Ovary (tissue), 9 donors: Measurements from ENCODE around the gene ADORA1. TPM values are rescaled to one million over a fixed set of nuclear protein-coding genes. Genes with fewer than 3 reads are reported as not detected.

Source experiments
- DNase-seq, 5 donors: peaks; one replicate each; pipeline ENCODE4 v3.0.0-alpha.2; 2019 to 2020
- H3K27ac ChIP-seq, 2 donors: fragments of 200-600 bp; one replicate each; pipeline versions ENCODE4 v1.5.1 to v1.8.0; 2019 to 2022
- H3K27me3 ChIP-seq: fragments of 200-600 bp; one replicate; pipeline ENCODE4 v1.8.0; 2022
- H3K36me3 ChIP-seq: fragments of 200-600 bp; sonication (generic); one replicate; pipeline ENCODE4 v1.5.1; 2019
- H3K4me1 ChIP-seq: one replicate; pipeline ENCODE4 v1.8.1; 2013; ENCODE audit warnings: mild to moderate bottlenecking, moderate library complexity; ENCODE audit not compliant: insufficient read depth
- H3K4me3 ChIP-seq: fragments of 200-600 bp; sonication (generic); one replicate; pipeline ENCODE4 v1.5.1; 2017
- H3K9me3 ChIP-seq, 2 donors: fragments of 200-600 bp in 1 of 2; sonication (generic) in 1 of 2; one replicate each; pipeline versions ENCODE4 v1.5.1 to v1.8.1; 2013 to 2019; ENCODE audit warnings: mild to moderate bottlenecking in 1 of 2, moderate library complexity in 1 of 2
- EP300 ChIP-seq: sonication (generic); formaldehyde crosslinking; IDR thresholded peaks from one replicate; pipeline ENCODE4 v1.6.1; 2017; ENCODE audit warnings: antibody characterized with exemption
- POLR2A ChIP-seq: fragments of 450-650 bp; IDR thresholded peaks from one replicate; pipeline ENCODE4 v1.6.1; 2017; ENCODE audit warnings: antibody characterized with exemption, mild to moderate bottlenecking, moderate library complexity
- WGBS, 3 donors: extraction: QIAGEN DNeasy Blood & Tissue Kit in 1 of 3; methylation state at CpG; one replicate each; pipeline versions ENCODE4 v1.1.5 to v1.1.7; 2013 to 2017; 5-methylcytosine and 5-hydroxymethylcytosine counted together
- intact Hi-C, 4 donors: fragments of 100-400 bp; cut with DNase I; formaldehyde crosslinking; loops; one replicate each; pipeline versions ENCODE4 v1.11.0 to v1.15.1; 2022 to 2023
- polyA plus RNA-seq, 2 donors: library from polyadenylated mRNA; stranded (reverse); fragments of 200-250 nt in 1 of 2; fragments of 350-450 nt in 1 of 2; fragmentation: Illumina TruSeq in 1 of 2; extraction: RNeasy Lipid Tissue Mini Kit (QIAGEN cat#74804) in 1 of 2; gene quantifications; one replicate each; pipeline ENCODE4 v1.2.3, GENCODE V29; 2013 to 2014
- total RNA-seq, 7 donors: library from RNA; depleted of rRNA in 2 of 7; stranded (reverse); fragments of >200 nt in 2 of 7; fragmentation: NEBNext Ultra II Directional in 3 of 7; extraction: Animal tissue kit (Norgen Biotek cat#: 25700) in 3 of 7; gene quantifications; one replicate each; pipeline versions ENCODE4 v1.1.0 to v1.2.4, GENCODE V29; 2016 to 2023
- TF ChIP-seq, protein P1 (sequence below), 3 donors: fragments of 450-650 bp in 2 of 3; fragments of 200-600 bp in 1 of 3; IDR thresholded peaks; one replicate each; pipeline versions ENCODE4 v1.5.1 to v1.8.0; 2016 to 2022; ENCODE audit warnings: antibody characterized with exemption in 3 of 3, mild to moderate bottlenecking in 1 of 3
- donor health status: DM: no; HTN: no; CAD: no; lungs with moderate emphysema.
- donor health status: DM: no; HTN: no; CAD: no.
- donor health status: Bipolar disorder and iron deficiency.
- donor health status: DM: yes; HTN: yes; CAD: no.
- donor health status: DM: no; HTN: no; CAD: no.
- donor health status: DM: yes; HTN: yes; CAD: no.

Gene ADORA1
- total and polyA plus RNA-seq, 9 donors = 0.15 to 1.3 (median 0.60) TPM

DNA sequence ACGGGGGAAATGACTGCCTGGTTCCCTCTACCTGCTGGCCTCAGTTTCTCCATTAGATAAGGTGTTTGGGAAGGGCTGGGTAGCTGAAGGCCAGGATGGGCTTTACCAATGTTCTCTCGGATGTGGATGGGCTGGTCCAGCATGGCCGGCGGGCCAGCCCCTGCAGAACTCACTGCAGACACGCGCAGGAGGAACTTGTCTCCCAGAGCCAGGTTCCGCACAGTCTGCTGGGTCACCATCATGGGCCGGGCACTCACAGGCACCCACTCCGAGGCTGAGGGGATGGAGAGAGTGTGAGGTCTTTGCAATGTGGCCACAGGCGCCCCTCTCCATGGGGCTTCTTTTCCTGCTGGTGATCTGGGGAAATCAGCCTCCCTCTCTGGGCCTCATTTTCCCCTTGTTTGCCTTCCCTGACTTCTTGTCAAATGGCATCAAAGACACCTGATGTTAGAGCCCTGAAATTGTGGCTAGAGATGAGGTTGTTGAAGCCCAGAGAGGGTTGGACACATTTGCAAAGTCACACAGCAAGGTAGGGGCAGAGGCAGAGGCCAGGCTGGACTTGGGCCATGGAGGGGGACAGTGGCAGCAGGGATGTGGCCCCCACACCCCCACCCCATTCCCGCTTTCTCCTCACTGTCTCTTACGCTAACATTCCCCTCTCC is 46.9 kb downstream of the ADORA1 start:
- H3K27ac ChIP-seq = no peak overlapping the region
- H3K27me3 ChIP-seq = no peaks in the 10 kb centered on the region
- H3K9me3 ChIP-seq = no peaks in the 10 kb centered on the region
- DNase-seq = peak in 1 of 5 donors; percentile 15
- no peaks in the 10 kb centered on the region for H3K36me3 ChIP-seq
- 91 to 93% (median 92%) methylated on average over 11 to 12 of the region's 12 CpGs for WGBS, 3 donors
- intact Hi-C loops = no loop called here
- TF ChIP-seq, protein P1, sequence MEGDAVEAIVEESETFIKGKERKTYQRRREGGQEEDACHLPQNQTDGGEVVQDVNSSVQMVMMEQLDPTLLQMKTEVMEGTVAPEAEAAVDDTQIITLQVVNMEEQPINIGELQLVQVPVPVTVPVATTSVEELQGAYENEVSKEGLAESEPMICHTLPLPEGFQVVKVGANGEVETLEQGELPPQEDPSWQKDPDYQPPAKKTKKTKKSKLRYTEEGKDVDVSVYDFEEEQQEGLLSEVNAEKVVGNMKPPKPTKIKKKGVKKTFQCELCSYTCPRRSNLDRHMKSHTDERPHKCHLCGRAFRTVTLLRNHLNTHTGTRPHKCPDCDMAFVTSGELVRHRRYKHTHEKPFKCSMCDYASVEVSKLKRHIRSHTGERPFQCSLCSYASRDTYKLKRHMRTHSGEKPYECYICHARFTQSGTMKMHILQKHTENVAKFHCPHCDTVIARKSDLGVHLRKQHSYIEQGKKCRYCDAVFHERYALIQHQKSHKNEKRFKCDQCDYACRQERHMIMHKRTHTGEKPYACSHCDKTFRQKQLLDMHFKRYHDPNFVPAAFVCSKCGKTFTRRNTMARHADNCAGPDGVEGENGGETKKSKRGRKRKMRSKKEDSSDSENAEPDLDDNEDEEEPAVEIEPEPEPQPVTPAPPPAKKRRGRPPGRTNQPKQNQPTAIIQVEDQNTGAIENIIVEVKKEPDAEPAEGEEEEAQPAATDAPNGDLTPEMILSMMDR (IDR thresholded peaks at IDR 0.05) = no peak
- TF ChIP-seq POLR2A (no peak), EP300 (no peak)
- no peak overlapping the region for H3K4me3 ChIP-seq
- H3K4me1 ChIP-seq = peaks cover 2% of the 10 kb centered on the region

DNA sequence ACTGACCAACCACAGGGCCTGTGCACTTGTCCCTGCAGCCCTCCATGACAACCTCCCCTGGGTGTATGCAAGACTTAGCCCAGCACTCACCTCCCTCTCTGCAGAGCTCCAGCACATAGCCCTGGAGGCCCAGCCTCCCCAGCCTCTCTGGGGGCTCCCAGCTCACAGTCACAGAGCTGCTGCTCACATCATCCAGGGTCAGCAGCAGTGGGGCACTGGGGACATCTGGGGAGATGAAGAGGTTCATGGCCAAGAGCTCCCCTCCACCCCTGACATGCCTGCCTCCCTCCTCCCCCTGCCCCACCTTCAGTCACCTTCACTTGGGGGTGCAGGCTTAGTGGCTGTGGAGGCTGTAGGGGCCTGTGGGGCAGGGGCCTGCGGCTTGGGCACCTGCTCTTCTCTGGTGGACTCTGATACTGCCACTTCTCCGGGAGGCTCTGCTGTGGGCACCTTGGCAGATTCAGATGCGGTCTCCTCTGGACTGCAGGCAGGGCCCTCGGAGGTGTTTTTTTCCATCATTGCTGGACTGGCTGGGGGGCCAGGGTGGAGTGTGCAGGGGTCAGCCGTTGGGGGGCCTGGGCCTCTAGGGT is 47.8 kb downstream of the ADORA1 start, which contains the start of gene MYBPH:
Gene MYBPH (minus strand): TSS at position 590 of the 590 bp plus-strand sequence. CDS start 71 bp downstream, at position 519.
- intact Hi-C loops = no loop called here

DNA sequence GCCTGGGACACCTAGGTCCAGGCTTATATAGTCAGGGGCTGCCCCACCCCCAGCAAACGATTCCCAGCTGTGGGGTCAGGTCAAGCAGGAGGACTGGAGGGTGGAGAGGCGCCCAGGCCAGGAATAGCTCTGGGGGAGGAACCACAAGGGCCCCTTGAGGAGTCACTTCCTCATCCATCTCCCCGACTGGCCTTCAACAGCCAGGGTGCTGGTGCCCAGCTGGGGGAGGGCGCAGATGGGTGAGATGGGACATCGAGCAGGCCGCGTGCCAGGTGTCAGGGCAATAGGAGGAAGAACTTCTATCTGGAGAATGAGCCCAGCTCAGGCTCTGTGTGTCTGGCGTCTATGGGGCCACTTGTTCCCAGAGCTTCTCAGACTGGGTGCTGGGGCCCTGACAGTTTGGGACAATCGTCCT is 48.3 kb downstream of the ADORA1 start:
- Histone ChIP-seq H3K27ac (no peak overlapping the region), H3K4me1 (peaks cover 2% of the 10 kb centered on the region), H3K36me3 (no peaks in the 10 kb centered on the region), H3K9me3 (no peaks in the 10 kb centered on the region), H3K4me3 (no peak overlapping the region), H3K27me3 (no peaks in the 10 kb centered on the region)
- intact Hi-C loops = no loop called here
- no peak for DNase-seq
- 72 to 77% (median 74%) methylated on average over 9 of the region's 9 CpGs for WGBS, 3 donors
- TF ChIP-seq, protein P1 (IDR thresholded peaks at IDR 0.05) = no peak
- no peak for TF ChIP-seq EP300
- no peak for TF ChIP-seq POLR2A

More for the DNA sequence above, 47.8 kb downstream of the ADORA1 start, which contains the start of gene MYBPH:
- Histone ChIP-seq H3K4me1 (peaks cover 2% of the 10 kb centered on the region), H3K36me3 (no peaks in the 10 kb centered on the region), H3K27ac (no peak within 1 kb of the TSS), H3K4me3 (no peak within 1 kb of the TSS), H3K27me3 (no peaks in the 10 kb centered on the region), H3K9me3 (no peaks in the 10 kb centered on the region)
- TF ChIP-seq, protein P1 (IDR thresholded peaks at IDR 0.05) = no peak
- TF ChIP-seq POLR2A (no peak), EP300 (no peak)
- WGBS, 3 donors = 61 to 71% (median 64%) methylated on average over 5 of the region's 5 CpGs
- DNase-seq = peak in 1 of 5 donors; percentile 12

DNA sequence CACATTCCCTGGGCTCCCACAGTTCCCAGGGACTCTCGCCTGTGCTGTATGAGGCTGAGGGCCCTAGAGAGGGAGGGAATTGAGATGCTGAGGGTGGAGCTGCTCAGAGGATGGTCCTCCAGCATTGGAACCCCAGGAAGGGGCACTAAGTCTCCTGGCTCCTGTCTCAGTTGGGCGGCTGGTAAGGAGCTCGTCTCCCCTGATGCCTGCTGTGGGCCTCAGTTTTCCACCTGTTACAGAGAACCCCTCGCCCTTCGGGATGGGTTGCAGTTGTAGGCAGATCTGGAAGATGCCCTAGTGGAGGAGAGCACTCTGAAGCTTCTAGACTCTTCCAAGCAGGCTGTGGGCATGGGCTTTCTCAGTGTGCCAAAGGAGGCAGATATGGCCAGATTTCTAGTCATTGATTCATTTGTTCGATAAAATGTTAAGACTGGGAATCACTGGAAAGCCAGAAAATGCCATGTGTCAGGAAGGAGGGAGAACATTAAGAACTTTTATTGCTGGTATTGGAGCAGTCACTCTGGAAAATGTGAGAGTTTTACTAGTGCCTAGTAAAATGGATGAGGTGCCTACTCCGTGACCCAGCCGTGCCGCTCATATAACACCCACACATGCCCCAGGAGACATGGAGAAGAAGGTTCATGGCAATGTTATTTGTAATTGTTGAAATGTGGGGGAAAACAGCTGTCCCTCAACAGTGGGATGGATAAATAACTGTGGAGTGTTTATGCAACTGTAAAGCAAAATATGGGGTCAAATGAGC is 48.9 kb downstream of the ADORA1 start:
- H3K36me3 ChIP-seq = no peaks in the 10 kb centered on the region
- H3K9me3 ChIP-seq = no peaks in the 10 kb centered on the region
- TF ChIP-seq, protein P1 (IDR thresholded peaks at IDR 0.05) = no peak
- TF ChIP-seq EP300 (no peak), POLR2A (no peak)
- no peak overlapping the region for H3K4me3 ChIP-seq
- 82 to 89% (median 88%) methylated on average over 9 of the region's 9 CpGs for WGBS, 3 donors
- intact Hi-C loops = no loop called here
- H3K27me3 ChIP-seq = no peaks in the 10 kb centered on the region
- H3K4me1 ChIP-seq = peaks cover 2% of the 10 kb centered on the region
- no peak overlapping the region for H3K27ac ChIP-seq
- no peak for DNase-seq
